Body of pancreas (tissue), 4 donors: Measurements from ENCODE around the gene NR5A1.

ENCODE experiments used
- POLR2A ChIP-seq, 3 donors: fragments of 450-650 bp; IDR thresholded peaks; one replicate each; pipeline ENCODE4 v1.6.1; 2016; ENCODE audit warnings: antibody characterized with exemption in 3 of 3, mild to moderate bottlenecking in 2 of 3
- TF ChIP-seq, protein P1 (sequence below), 7 experiments: fragments of 450-650 bp in 4 of 7; fragments of 200-600 bp in 3 of 7; sonication (generic) in 3 of 7; IDR thresholded peaks; one replicate each; pipeline ENCODE4 v1.5.1; 2016 to 2019; ENCODE audit warnings: antibody characterized with exemption in 7 of 7

DNA sequence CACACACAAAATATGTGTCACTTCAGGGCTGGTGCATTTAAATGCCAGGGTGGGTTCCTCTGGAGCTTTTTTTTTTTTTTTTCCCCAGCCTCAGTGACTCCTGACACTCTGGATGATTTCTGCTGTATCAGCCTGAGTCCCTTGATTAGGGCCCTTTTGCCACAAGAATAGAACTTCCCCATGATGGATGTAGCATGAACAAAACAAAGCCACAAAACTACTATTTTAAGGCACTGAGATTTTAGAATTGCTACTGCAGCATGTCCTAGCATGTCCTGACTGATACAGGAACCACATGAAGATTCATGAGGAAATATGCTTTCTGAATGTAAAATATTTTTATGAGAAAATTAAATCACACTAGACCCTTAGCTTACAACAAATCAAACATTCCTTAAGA lies 70.9 kb downstream of the NR5A1 start:
- TF ChIP-seq, protein P1, sequence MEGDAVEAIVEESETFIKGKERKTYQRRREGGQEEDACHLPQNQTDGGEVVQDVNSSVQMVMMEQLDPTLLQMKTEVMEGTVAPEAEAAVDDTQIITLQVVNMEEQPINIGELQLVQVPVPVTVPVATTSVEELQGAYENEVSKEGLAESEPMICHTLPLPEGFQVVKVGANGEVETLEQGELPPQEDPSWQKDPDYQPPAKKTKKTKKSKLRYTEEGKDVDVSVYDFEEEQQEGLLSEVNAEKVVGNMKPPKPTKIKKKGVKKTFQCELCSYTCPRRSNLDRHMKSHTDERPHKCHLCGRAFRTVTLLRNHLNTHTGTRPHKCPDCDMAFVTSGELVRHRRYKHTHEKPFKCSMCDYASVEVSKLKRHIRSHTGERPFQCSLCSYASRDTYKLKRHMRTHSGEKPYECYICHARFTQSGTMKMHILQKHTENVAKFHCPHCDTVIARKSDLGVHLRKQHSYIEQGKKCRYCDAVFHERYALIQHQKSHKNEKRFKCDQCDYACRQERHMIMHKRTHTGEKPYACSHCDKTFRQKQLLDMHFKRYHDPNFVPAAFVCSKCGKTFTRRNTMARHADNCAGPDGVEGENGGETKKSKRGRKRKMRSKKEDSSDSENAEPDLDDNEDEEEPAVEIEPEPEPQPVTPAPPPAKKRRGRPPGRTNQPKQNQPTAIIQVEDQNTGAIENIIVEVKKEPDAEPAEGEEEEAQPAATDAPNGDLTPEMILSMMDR (IDR thresholded peaks at IDR 0.05): no peak
- no peak for TF ChIP-seq POLR2A (IDR thresholded peaks at IDR 0.05)
